Activated naive CD8-positive, alpha-beta T cell treated with anti-CD3 and anti-CD28 coated beads, Interleukin-2, amount 10 ng/mL, durations not matched to agents 7 days and 5 days (primary cell): ENCODE results near the gene PAQR3. TPM values are rescaled to one million over a fixed set of nuclear protein-coding genes. Genes with fewer than 3 reads are reported as not detected.

Experiments
- ATAC-seq: fragments of 150-1000 bp; cut with Tn5 transposase; one replicate; pipeline ENCODE4 v1.10.0; 2021; ENCODE audit warnings: low read depth, moderate library complexity
- POLR2A ChIA-PET: fragments of 350-600 bp; sonication (Branson Sonifier 250); formaldehyde crosslinking; loops from one replicate; lab custom pipeline; 2021; ENCODE audit warnings: antibody characterized with exemption; lab: Charles Lee
- DNase-seq: peaks from one replicate; pipeline ENCODE4 v3.0.0; 2021
- H3K27ac Mint-ChIP-seq: one replicate; pipeline ENCODE4 v1.8.0; 2022; ENCODE audit warnings: mild to moderate bottlenecking, mixed read lengths
- H3K27me3 Mint-ChIP-seq: one replicate; pipeline ENCODE4 v1.8.0; 2022; ENCODE audit warnings: mild to moderate bottlenecking, moderate library complexity, mixed read lengths
- H3K36me3 Mint-ChIP-seq: one replicate; pipeline ENCODE4 v1.8.0; 2021; ENCODE audit warnings: mild to moderate bottlenecking, mixed read lengths
- H3K4me1 Mint-ChIP-seq: one replicate; pipeline ENCODE4 v1.8.0; 2021; ENCODE audit warnings: mixed read lengths
- H3K4me3 Mint-ChIP-seq: one replicate; pipeline ENCODE4 v1.8.0; 2022; ENCODE audit warnings: mild to moderate bottlenecking, moderate library complexity, mixed read lengths
- H3K9me3 Mint-ChIP-seq: one replicate; pipeline ENCODE4 v1.8.0; 2021; ENCODE audit warnings: mixed read lengths
- total RNA-seq, 2 experiments: library from RNA; stranded (reverse); gene quantifications; one replicate each; pipeline ENCODE4 v1.2.3, GENCODE V29; 2021

The PAQR3 gene, protein sequence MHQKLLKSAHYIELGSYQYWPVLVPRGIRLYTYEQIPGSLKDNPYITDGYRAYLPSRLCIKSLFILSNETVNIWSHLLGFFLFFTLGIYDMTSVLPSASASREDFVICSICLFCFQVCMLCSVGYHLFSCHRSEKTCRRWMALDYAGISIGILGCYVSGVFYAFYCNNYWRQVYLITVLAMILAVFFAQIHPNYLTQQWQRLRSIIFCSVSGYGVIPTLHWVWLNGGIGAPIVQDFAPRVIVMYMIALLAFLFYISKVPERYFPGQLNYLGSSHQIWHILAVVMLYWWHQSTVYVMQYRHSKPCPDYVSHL
- 10 to 100 TPM; 14.1 to 15.2 TPM for total RNA-seq

DNA sequence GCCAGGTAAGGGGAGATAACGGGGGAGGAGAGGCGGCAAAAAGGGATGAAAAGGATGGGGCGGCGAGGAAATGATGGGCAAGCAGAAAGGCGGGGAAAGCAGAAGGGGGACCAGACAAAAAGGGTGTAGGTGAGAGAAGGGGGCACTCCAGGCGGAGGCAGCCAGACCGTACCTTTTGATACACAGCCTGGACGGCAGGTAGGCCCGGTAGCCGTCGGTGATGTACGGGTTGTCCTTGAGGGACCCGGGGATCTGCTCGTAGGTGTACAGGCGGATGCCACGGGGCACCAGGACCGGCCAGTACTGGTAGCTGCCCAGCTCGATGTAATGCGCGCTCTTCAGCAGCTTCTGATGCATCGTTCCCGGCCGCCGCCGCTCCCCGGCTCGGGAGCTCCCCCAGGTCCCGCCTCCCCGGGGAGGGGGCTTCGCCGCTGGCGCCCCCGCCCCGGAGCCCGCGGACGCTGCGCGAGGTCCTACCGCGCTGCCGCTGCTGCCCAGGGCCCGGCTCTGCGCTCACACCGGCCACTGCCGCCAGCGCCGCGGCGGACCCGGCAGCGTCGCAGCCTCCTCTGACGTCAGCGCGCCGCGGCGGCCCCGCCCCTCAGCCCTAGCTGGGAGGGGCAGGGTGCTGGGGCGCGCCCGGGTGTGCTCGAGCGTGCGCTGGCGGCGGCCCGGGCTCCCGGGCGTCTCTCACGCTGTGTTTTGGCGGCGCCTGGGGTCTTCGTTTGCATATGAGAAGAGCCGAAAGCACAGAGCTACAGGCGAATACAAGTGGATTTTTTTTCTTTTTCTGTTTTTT lies at the start of gene PAQR3:
Gene PAQR3, minus strand, starts transcription at position 571 of the 799 bp plus-strand sequence. Its CDS starts 214 bp downstream, at position 357.
- H3K4me3 Mint-ChIP-seq, result peak within 1 kb of the TSS; percentile 99
- H3K9me3 Mint-ChIP-seq, result no peaks in the 10 kb centered on the region
- H3K27ac Mint-ChIP-seq, result peak within 1 kb of the TSS; percentile 92
- H3K4me1 Mint-ChIP-seq, result peaks cover 25% of the 10 kb centered on the region
- DNase-seq (peak; percentile 95), ATAC-seq (peak; percentile 98)
- peaks cover 6% of the 10 kb centered on the region for H3K36me3 Mint-ChIP-seq
- POLR2A ChIA-PET, result interaction anchor here (0.9 to 1.4 kb wide), 3 partner anchors 162 to 1119 kb away, joined by 3 to 9 read pairs (median 3); no protein-coding TSS in a partner anchor
- H3K27me3 Mint-ChIP-seq, result peaks cover 16% of the 10 kb centered on the region

- Mint-ChIP-seq H3K9me3 (no peaks in the 10 kb centered on the region), H3K27ac (no peak overlapping the region), H3K4me1 (no peaks in the 10 kb centered on the region), H3K36me3 (no peaks in the 10 kb centered on the region), H3K4me3 (no peak overlapping the region), H3K27me3 (peaks cover 2% of the 10 kb centered on the region)
- ATAC-seq (no peak), DNase-seq (no peak)
- POLR2A ChIA-PET, result no interaction called here
These were observed 48.4 kb upstream of the PAQR3 start for GRCh38 chr4:78987683-78988082.

DNA sequence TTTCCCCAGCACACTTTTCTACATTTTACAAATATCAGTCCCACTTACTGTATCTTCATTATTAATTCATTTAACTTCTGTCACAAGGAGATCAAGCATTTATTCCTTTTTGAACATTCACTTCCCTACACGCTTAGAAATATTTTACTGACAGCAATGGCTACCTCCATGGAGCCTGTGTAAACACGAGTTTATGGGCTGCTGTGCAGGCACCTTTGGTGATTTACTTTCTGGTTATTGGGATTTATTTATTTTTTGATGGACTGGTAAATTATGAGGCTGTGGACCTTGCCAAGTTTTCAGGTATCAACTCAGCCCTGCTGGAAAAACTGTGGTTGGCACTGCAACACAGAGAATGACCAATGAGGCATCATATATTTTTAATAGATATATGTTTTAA lies 45.4 kb upstream of the PAQR3 start:
- POLR2A ChIA-PET, result no interaction called here
- no peak for DNase-seq
- no peaks in the 10 kb centered on the region for H3K36me3 Mint-ChIP-seq
- ATAC-seq, result no peak
- H3K4me1 Mint-ChIP-seq, result no peaks in the 10 kb centered on the region
- H3K27me3 Mint-ChIP-seq, result peaks cover 2% of the 10 kb centered on the region
- no peak overlapping the region for H3K27ac Mint-ChIP-seq
- no peak overlapping the region for H3K4me3 Mint-ChIP-seq
- no peaks in the 10 kb centered on the region for H3K9me3 Mint-ChIP-seq

DNA sequence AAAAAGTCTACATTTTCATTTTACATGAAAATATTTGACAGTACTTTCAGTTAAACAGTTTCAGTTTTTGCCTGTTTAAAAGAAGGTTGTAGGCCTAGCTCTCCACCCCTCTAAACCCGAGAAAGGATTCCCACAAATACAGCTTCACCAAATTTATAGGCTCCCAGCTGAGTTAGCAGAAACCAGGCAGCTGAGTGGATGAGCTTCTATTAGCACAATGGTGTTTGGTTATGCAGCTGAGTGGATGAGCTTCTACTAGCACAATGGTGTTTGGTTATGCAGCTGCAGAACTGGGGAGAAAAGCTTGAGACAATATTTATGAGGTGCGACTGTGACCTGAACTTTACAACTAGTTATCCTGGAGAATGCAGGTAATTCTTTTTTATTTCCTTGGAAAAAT lies 36.6 kb upstream of the PAQR3 start:
- Mint-ChIP-seq H3K9me3 (no peaks in the 10 kb centered on the region), H3K4me3 (no peak overlapping the region), H3K27me3 (no peaks in the 10 kb centered on the region), H3K36me3 (no peaks in the 10 kb centered on the region), H3K4me1 (no peaks in the 10 kb centered on the region), H3K27ac (no peak overlapping the region)
- ATAC-seq, result no peak
- POLR2A ChIA-PET, result no interaction called here
- no peak for DNase-seq

GRCh38 chr4:78971776-78972175 lies 32.5 kb upstream of the PAQR3 start:
- POLR2A ChIA-PET, result no interaction called here
- Mint-ChIP-seq H3K27me3 (peaks cover 5% of the 10 kb centered on the region), H3K4me3 (no peak overlapping the region), H3K4me1 (no peaks in the 10 kb centered on the region), H3K36me3 (no peaks in the 10 kb centered on the region), H3K27ac (no peak overlapping the region), H3K9me3 (no peaks in the 10 kb centered on the region)
- DNase-seq (no peak), ATAC-seq (no peak)

GRCh38 chr4:78971326-78971725 lies 32.1 kb upstream of the PAQR3 start:
- Mint-ChIP-seq H3K9me3 (no peaks in the 10 kb centered on the region), H3K27ac (no peak overlapping the region), H3K4me3 (no peak overlapping the region), H3K36me3 (no peaks in the 10 kb centered on the region), H3K4me1 (no peaks in the 10 kb centered on the region), H3K27me3 (peaks cover 5% of the 10 kb centered on the region)
- DNase-seq (no peak), ATAC-seq (no peak)
- POLR2A ChIA-PET, result no interaction called here

DNA sequence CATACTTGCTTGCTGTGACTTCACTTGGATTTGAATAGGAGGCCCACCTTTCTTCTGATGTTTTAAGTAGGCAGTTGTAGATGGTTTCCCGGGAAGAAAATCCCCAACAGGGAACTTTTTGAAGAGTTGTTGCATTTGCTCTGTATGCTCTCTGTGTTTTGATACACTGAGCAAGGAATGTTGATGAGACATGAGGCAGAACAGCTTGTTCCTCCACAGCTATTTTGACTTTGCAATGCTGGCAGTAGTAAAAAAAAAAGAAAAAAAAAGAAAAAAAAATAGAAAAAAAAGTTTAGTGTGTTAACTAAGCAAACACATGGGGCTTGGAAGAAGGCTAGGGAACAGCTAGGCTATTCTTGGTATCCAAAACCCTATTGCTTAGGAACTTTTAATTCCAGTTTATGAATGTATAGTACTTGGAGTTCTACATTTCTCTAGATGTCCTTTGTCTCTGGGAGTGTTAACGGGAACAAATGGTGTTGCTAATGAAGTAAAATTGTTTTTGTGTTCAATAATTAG lies 23.4 kb upstream of the PAQR3 start:
- POLR2A ChIA-PET, result no interaction called here
- Mint-ChIP-seq H3K27ac (no peak overlapping the region), H3K27me3 (peaks cover 3% of the 10 kb centered on the region), H3K36me3 (no peaks in the 10 kb centered on the region), H3K9me3 (no peaks in the 10 kb centered on the region), H3K4me1 (no peaks in the 10 kb centered on the region), H3K4me3 (no peak overlapping the region)
- no peak for DNase-seq
- ATAC-seq, result no peak

DNA sequence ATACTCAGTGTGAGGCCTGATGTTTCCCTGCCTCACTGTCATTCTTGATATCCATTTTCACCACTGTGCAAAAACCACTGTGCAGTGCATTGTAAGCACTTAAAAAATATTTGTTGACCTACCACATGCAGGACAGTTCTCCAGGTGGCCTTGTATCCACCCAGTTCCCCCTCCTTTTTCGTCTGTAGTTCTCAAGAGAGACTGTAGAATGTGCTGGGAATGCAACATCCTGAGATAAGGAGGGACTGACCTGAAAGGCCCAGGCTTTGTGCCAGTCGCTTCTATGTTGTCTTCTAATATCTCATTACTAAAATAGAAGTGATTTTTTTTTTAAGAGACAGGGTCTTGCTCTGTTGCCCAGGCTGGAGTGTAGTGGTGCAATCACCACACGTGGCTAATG lies 21.7 kb upstream of the PAQR3 start:
- Mint-ChIP-seq H3K27ac (no peak overlapping the region), H3K36me3 (no peaks in the 10 kb centered on the region), H3K9me3 (no peaks in the 10 kb centered on the region), H3K27me3 (peaks cover 3% of the 10 kb centered on the region), H3K4me3 (no peak overlapping the region), H3K4me1 (no peaks in the 10 kb centered on the region)
- no peak for ATAC-seq
- POLR2A ChIA-PET, result no interaction called here
- no peak for DNase-seq

GRCh38 chr4:78956975-78957374 lies 17.7 kb upstream of the PAQR3 start:
- POLR2A ChIA-PET, result no interaction called here
- Mint-ChIP-seq H3K4me1 (peaks cover 3% of the 10 kb centered on the region), H3K27me3 (peaks cover 8% of the 10 kb centered on the region), H3K9me3 (no peaks in the 10 kb centered on the region), H3K36me3 (no peaks in the 10 kb centered on the region), H3K4me3 (no peak overlapping the region), H3K27ac (no peak overlapping the region)
- no peak for DNase-seq
- no peak for ATAC-seq

- Mint-ChIP-seq H3K4me3 (no peak overlapping the region), H3K27ac (no peak overlapping the region), H3K36me3 (no peaks in the 10 kb centered on the region), H3K27me3 (peaks cover 8% of the 10 kb centered on the region), H3K4me1 (peaks cover 3% of the 10 kb centered on the region), H3K9me3 (no peaks in the 10 kb centered on the region)
- ATAC-seq (no peak), DNase-seq (no peak)
- POLR2A ChIA-PET, result no interaction called here
These were observed 14.8 kb upstream of the PAQR3 start for GRCh38 chr4:78953769-78954666.

GRCh38 chr4:78953231-78953630 lies 14.0 kb upstream of the PAQR3 start:
- ATAC-seq (no peak), DNase-seq (no peak)
- H3K27ac Mint-ChIP-seq, result no peak overlapping the region
- H3K27me3 Mint-ChIP-seq, result peaks cover 8% of the 10 kb centered on the region
- no peaks in the 10 kb centered on the region for H3K36me3 Mint-ChIP-seq
- no peaks in the 10 kb centered on the region for H3K9me3 Mint-ChIP-seq
- peaks cover 3% of the 10 kb centered on the region for H3K4me1 Mint-ChIP-seq
- H3K4me3 Mint-ChIP-seq, result no peak overlapping the region
- POLR2A ChIA-PET, result no interaction called here

DNA sequence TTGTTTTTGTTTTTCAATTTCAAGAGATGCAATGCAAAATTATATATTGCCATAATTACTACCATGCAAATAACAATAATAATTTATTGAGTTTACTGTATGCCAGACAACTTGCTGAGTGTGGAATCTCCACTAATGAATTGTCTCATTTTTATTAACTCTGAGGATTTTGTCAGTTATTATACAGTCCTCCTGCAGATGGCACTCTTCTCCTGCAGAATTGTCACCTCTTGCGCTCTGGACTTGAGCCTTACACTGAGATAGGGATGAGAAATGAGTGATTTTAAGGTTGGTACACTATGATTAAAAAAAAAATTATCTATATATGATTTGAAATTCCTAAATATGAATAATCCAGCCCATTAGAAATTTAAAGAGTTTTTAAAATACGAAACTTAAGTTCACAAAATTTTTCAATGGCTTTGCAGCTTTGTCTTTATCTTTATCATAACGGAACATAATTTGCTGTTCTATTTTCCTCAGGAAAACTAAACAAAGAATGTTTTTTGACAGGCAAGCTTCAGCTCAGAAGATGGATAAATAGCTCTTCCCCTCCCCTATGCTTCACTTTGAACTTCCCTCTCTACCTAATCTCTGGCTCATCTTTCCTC lies 12.7 kb upstream of the PAQR3 start:
- Mint-ChIP-seq H3K4me1 (peaks cover 3% of the 10 kb centered on the region), H3K27ac (no peak overlapping the region), H3K4me3 (no peak overlapping the region), H3K36me3 (no peaks in the 10 kb centered on the region), H3K27me3 (peaks cover 18% of the 10 kb centered on the region), H3K9me3 (no peaks in the 10 kb centered on the region)
- POLR2A ChIA-PET, result no interaction called here
- DNase-seq (no peak), ATAC-seq (peak; percentile 45)

DNA sequence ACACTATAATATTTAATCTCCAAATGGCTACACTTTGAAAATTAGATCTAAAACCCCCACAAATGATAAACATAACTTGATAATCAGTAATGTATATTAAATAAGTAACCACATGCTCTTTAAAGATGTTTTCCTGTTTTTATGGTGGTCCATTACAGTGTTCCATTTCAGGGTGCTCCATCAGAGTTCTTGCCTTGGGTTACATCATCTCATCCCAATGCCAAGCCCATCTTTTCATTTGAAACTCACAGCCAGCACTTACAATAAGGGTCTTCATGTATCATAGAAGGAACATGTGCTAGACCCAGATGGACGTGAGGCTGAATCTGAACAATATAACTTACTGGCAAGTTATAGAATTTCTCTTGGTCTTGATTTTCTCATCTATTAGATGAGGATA lies 10.5 kb upstream of the PAQR3 start:
- Mint-ChIP-seq H3K9me3 (no peaks in the 10 kb centered on the region), H3K27me3 (peaks cover 26% of the 10 kb centered on the region), H3K36me3 (no peaks in the 10 kb centered on the region), H3K27ac (no peak overlapping the region), H3K4me3 (no peak overlapping the region), H3K4me1 (peaks cover 3% of the 10 kb centered on the region)
- POLR2A ChIA-PET, result no interaction called here
- DNase-seq (no peak), ATAC-seq (no peak)
